Natural killer cell (primary cell): ENCODE measurements around the gene RBM28. TPM values are rescaled to one million over a fixed set of nuclear protein-coding genes. Genes with fewer than 3 reads are reported as not detected.
A peak's percentile ranks its signal among the peaks of the same experiment; 100 is the strongest.

ENCODE experiments used
- ATAC-seq, 3 donors: fragments of 150-1000 bp in 2 of 3; fragments of 200-7000 bp in 1 of 3; cut with Tn5 transposase; 1 replicate in 1 of 3; 2 replicates in 2 of 3; pipeline ENCODE4 v1.10.0; 2021; ENCODE audit warnings: mild to moderate bottlenecking in 2 of 3, moderate library complexity in 2 of 3
- DNase-seq, 2 donors: peaks; one replicate each; pipeline versions ENCODE4 v3.0.0 to v3.0.0-alpha.2; 2013 to 2021; ENCODE audit warnings: mixed read lengths in 1 of 2
- H3K27ac ChIP-seq: one replicate; pipeline ENCODE4 v1.5.1; 2013; ENCODE audit warnings: mild to moderate bottlenecking, low read length
- H3K27me3 ChIP-seq: one replicate; pipeline ENCODE4 v1.6.1; 2013; ENCODE audit warnings: low read length; ENCODE audit not compliant: control insufficient read depth, insufficient read depth
- H3K36me3 ChIP-seq: one replicate; pipeline ENCODE4 v1.6.1; 2013; ENCODE audit warnings: low read length; ENCODE audit not compliant: control insufficient read depth, insufficient read depth
- H3K4me1 ChIP-seq: one replicate; pipeline ENCODE4 v1.6.1; 2013; ENCODE audit warnings: low read length; ENCODE audit not compliant: control insufficient read depth, insufficient read depth
- H3K4me3 ChIP-seq: one replicate; pipeline ENCODE4 v1.5.1; 2013; ENCODE audit warnings: low read length
- H3K9me3 ChIP-seq: one replicate; pipeline ENCODE4 v1.6.1; 2013; ENCODE audit warnings: low read length; ENCODE audit not compliant: control insufficient read depth, insufficient read depth
- H3K27ac Mint-ChIP-seq, 2 donors: one replicate each; pipeline ENCODE4 v1.8.0; 2022; ENCODE audit warnings: mild to moderate bottlenecking in 2 of 2, mixed read lengths in 2 of 2, moderate library complexity in 1 of 2
- H3K27me3 Mint-ChIP-seq, 2 donors: one replicate each; pipeline ENCODE4 v1.8.0; 2022; ENCODE audit warnings: low read depth in 2 of 2, mixed read lengths in 2 of 2
- H3K36me3 Mint-ChIP-seq: one replicate; pipeline ENCODE4 v1.8.0; 2022; ENCODE audit warnings: mixed read lengths
- H3K4me1 Mint-ChIP-seq, 2 donors: one replicate each; pipeline ENCODE4 v1.8.0; 2022; ENCODE audit warnings: mixed read lengths in 2 of 2
- H3K4me3 Mint-ChIP-seq: one replicate; pipeline ENCODE4 v1.8.0; 2022; ENCODE audit warnings: mild to moderate bottlenecking, moderate library complexity, mixed read lengths
- H3K9me3 Mint-ChIP-seq, 2 donors: one replicate each; pipeline ENCODE4 v1.8.0; 2022; ENCODE audit warnings: mixed read lengths in 2 of 2
- WGBS: methylation state at CpG from one replicate; pipeline ENCODE4 v1.1.7; 2013; ENCODE audit warnings: missing lambda C conversion rate; ENCODE audit not compliant: insufficient coverage; 5-methylcytosine and 5-hydroxymethylcytosine counted together
- intact Hi-C: fragments of 100-400 bp; cut with micrococcal nuclease; formaldehyde crosslinking; loops from one replicate; pipeline ENCODE4 v1.14.2; 2022
- total RNA-seq, 4 donors: library from RNA; stranded (reverse); fragments of 120-200 nt in 1 of 4; gene quantifications; one replicate each; pipeline versions ENCODE4 v1.2.3 to v1.2.4, GENCODE V29; 2013 to 2022
- TF ChIP-seq, protein P1 (sequence below): fragments of 200-600 bp; IDR thresholded peaks from one replicate; pipeline ENCODE4 v1.8.0; 2022; ENCODE audit warnings: antibody characterized with exemption

Gene RBM28
- total RNA-seq, 3 donors from 2014 or later (not counting 1 experiment from before 2014, with no cell fraction given), result 32.5 to 48.7 (median 48.5) TPM

DNA sequence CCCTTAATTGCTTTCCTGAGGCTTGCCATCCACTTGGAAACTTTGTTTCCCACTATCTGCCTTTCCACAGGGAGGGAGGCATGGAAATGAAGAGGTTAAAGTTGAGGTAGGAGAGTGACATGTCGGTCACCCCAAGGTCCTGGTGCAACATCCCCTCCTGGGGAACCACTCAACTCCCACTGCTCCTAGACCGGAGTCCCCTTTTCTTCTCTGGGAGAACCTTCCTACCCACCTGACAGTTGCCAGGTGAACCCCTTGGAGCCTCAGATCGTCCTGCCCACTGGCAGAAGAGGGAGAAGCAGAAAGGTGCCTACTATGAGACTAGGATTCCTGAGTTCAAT, 44.4 kb upstream of the RBM28 start:
- Histone ChIP-seq H3K27me3 (no peaks in the 10 kb centered on the region), H3K27ac (no peak overlapping the region), H3K36me3 (peaks cover 3% of the 10 kb centered on the region), H3K9me3 (no peaks in the 10 kb centered on the region), H3K4me3 (no peak overlapping the region), H3K4me1 (peaks cover 6% of the 10 kb centered on the region)
- no peaks in the 10 kb centered on the region for H3K36me3 Mint-ChIP-seq
- H3K27me3 Mint-ChIP-seq, result no peaks in the 10 kb centered on the region
- DNase-seq, result no peak
- H3K4me1 Mint-ChIP-seq, result peaks cover 0 to 14% of the 10 kb centered on the region in 2 donors
- intact Hi-C loops, result no loop called here
- H3K4me3 Mint-ChIP-seq, result no peak overlapping the region
- 83% methylated on average over 2 of the region's 3 CpGs for WGBS
- TF ChIP-seq, protein P1, sequence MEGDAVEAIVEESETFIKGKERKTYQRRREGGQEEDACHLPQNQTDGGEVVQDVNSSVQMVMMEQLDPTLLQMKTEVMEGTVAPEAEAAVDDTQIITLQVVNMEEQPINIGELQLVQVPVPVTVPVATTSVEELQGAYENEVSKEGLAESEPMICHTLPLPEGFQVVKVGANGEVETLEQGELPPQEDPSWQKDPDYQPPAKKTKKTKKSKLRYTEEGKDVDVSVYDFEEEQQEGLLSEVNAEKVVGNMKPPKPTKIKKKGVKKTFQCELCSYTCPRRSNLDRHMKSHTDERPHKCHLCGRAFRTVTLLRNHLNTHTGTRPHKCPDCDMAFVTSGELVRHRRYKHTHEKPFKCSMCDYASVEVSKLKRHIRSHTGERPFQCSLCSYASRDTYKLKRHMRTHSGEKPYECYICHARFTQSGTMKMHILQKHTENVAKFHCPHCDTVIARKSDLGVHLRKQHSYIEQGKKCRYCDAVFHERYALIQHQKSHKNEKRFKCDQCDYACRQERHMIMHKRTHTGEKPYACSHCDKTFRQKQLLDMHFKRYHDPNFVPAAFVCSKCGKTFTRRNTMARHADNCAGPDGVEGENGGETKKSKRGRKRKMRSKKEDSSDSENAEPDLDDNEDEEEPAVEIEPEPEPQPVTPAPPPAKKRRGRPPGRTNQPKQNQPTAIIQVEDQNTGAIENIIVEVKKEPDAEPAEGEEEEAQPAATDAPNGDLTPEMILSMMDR, result no peak
- no peaks in the 10 kb centered on the region for H3K9me3 Mint-ChIP-seq
- no peak overlapping the region for H3K27ac Mint-ChIP-seq
- no peak for ATAC-seq

DNA sequence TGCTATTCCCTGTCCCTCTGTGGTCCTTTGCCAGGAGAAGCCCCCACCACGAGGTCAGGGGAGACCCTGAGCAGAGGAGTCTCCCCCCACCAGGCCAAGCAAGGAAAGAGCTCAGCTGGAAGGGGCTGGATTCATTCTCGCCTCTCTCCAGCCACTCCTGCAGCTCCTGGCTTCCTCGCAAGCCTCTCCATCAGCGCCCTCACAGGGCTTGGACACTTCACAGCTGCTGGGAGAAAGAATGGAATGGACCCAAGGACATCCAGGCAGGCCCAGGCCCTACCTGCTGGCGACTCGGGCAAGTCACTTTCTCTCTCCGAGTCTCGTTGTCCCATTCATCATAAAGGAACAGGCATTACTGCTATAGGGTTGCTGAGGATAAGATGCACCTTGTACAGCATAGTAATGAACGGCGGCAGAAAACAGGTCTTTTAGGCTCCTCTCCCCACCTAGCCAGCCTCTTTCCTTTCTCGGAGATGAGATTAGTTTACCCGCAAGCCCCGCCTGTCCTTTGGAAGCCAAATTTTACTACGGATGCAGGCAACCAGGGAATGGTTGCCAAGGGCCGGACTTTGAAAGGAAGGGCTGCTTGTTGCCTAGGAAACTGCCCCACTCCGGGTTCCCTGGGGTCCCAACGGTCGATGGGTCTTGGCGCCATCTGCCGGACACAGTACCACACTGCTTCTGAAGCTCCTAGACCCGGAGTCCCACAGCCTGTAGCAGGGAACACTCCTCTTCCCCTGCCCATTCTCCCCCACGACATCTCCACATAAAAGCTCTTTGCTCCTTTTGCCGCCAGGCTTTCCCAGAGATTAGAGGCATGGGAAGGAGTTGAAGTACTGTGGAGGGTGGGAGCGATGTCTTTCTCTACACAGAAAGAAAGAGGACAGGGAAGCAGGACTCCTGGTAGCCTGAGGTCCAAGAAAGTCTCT, 43.8 kb upstream of the RBM28 start:
- no peaks in the 10 kb centered on the region for H3K9me3 ChIP-seq
- DNase-seq (peak; percentile 58 to 83), ATAC-seq (peak; percentile 83 to 96 (median 94))
- H3K4me1 ChIP-seq, result peaks cover 6% of the 10 kb centered on the region
- H3K27me3 Mint-ChIP-seq, result no peaks in the 10 kb centered on the region
- TF ChIP-seq, protein P1, result peak; percentile 83
- H3K36me3 ChIP-seq, result no peaks in the 10 kb centered on the region
- H3K27ac Mint-ChIP-seq, result no peak overlapping the region
- 46% methylated on average over 23 of the region's 24 CpGs for WGBS
- peaks cover 0 to 14% of the 10 kb centered on the region in 2 donors for H3K4me1 Mint-ChIP-seq
- no peaks in the 10 kb centered on the region for H3K9me3 Mint-ChIP-seq
- H3K4me3 Mint-ChIP-seq, result no peak overlapping the region
- no peak overlapping the region for H3K4me3 ChIP-seq
- H3K27ac ChIP-seq, result no peak overlapping the region
- H3K36me3 Mint-ChIP-seq, result no peaks in the 10 kb centered on the region
- intact Hi-C loops, result loop anchor here (1.0 to 2.0 kb wide), 3 partner anchors 40 to 679 kb away; no protein-coding TSS in a partner anchor
- no peaks in the 10 kb centered on the region for H3K27me3 ChIP-seq

DNA sequence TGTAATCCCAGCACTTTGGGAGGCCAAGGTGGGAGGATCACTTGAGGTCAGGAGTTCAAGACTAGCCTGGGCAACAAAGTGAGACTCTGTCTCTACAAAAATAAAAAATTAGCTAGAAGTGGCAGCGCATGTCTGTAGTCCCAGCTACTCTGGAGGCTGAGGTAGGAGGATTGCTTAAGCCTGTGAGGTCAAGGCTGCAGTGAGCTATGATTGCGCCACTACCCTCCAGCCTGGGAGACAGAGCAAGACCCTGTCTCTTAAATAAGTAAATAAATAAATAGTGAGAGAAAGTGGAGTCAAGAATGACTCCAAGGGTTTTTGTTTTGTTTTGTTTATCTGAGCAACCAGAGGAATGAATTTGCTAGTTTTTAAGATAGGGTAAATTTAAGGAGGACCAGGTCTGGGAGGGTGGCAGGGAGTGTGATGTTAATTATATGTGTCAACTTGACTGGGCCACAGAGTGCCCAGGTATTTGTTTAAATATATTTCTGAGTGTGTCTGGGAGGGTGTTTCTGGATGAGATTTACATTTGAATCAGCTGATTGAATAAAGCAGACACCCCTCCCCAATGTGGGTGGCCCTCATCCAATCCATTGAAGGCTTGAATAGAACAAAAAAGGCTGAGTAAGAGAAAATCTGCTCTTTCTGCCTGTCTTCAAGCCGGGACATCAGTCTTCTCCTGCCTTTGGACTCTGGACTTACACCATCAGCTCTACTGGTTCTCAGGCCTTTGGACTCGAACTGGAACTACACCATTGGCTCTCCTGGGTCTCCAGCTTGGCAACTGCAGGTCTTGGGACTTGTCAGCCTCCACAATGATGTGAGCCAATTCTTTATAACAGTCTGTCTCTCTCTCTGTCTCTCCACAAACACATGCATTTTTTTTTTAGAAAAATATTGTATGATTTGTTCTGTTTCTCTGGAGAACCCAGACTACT, 42.5 kb upstream of the RBM28 start:
- intact Hi-C loops, result loop anchor here (2.0 kb wide), 1 partner anchor 251 kb away; no protein-coding TSS in a partner anchor
- Mint-ChIP-seq H3K36me3 (no peaks in the 10 kb centered on the region), H3K27ac (no peak overlapping the region), H3K27me3 (no peaks in the 10 kb centered on the region), H3K4me1 (peaks cover 0 to 11% of the 10 kb centered on the region in 2 donors), H3K4me3 (no peak overlapping the region), H3K9me3 (no peaks in the 10 kb centered on the region)
- no peaks in the 10 kb centered on the region for H3K9me3 ChIP-seq
- no peak for DNase-seq
- H3K36me3 ChIP-seq, result no peaks in the 10 kb centered on the region
- H3K27me3 ChIP-seq, result no peaks in the 10 kb centered on the region
- no peak overlapping the region for H3K27ac ChIP-seq
- H3K4me1 ChIP-seq, result peaks cover 6% of the 10 kb centered on the region
- no peak overlapping the region for H3K4me3 ChIP-seq
- TF ChIP-seq, protein P1, result no peak
- ATAC-seq, result no peak
- WGBS, result 88% methylated on average over 4 of the region's 4 CpGs
